ENCODE results near the gene POLG.
"Not testable (repeated sequence)": the region's sequence is repeated elsewhere in the genome, so short reads cannot be mapped to it uniquely, and the experiment has no call there.

Gene POLG

DNA sequence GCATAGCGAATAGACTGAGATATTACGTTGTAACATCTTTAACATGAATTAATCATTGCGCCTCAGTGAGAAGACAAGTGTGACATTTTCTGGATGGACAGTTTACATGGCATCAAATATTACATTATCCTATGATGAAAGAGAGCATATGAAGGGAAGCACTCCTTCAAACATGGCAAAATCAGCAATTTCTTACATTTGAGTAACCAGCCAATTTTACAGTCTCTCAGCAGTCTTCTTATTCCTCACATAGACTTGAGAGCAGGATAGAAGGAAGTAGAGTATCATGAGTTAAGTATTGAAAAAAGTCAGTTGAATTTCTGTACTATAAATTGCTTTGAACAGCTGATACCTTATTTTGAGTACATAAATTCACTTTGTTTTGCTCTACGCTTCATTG, 52.0 kb downstream of the POLG start:
- no peak for DNase-seq (ENCODE audit: low read depth, low spot score)

GRCh38 chr15:89278307-89278706, 56.3 kb downstream of the POLG start:
- DNase-seq (ENCODE audit: low read depth, low spot score): no peak

GRCh38 chr15:89277281-89277680, 57.3 kb downstream of the POLG start:
- not testable (repeated sequence) for DNase-seq (ENCODE audit: low read depth, low spot score)
